ENCODE data around the gene DSTYK. TPM values are rescaled to one million over a fixed set of nuclear protein-coding genes. Genes with fewer than 3 reads are reported as not detected.

Gene DSTYK
- total RNA-seq, 4 donors from 2014 or later, result 15.1 to 18.7 (median 16.2) TPM

DNA sequence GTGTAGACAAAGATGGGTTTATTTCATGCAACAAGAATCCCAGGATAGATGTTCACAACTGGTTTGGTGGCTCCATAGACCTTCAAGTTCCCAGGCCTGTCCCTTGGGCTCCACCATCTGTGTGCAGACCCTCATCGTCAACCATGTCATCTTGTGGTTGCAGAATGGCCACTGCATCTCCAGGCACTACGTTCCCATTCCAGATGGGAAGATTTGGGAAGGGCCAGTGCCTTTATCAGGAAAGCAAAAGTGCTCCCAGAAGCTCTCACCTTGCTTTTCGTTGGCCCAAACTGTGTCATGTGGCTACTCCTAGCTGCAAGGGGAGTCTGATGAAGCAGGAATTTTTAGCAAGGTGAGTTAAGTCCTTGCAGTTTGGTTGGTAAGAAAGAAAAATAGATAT, 29.1 kb upstream of the DSTYK start:
- TF ChIP-seq, protein P1, sequence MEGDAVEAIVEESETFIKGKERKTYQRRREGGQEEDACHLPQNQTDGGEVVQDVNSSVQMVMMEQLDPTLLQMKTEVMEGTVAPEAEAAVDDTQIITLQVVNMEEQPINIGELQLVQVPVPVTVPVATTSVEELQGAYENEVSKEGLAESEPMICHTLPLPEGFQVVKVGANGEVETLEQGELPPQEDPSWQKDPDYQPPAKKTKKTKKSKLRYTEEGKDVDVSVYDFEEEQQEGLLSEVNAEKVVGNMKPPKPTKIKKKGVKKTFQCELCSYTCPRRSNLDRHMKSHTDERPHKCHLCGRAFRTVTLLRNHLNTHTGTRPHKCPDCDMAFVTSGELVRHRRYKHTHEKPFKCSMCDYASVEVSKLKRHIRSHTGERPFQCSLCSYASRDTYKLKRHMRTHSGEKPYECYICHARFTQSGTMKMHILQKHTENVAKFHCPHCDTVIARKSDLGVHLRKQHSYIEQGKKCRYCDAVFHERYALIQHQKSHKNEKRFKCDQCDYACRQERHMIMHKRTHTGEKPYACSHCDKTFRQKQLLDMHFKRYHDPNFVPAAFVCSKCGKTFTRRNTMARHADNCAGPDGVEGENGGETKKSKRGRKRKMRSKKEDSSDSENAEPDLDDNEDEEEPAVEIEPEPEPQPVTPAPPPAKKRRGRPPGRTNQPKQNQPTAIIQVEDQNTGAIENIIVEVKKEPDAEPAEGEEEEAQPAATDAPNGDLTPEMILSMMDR (IDR thresholded peaks at IDR 0.05), result no peak
- TF ChIP-seq POLR2AphosphoS5 (IDR thresholded peaks at IDR 0.05), result no peak
- TF ChIP-seq EP300 (IDR thresholded peaks at IDR 0.05), result no peak
- TF ChIP-seq POLR2A (IDR thresholded peaks at IDR 0.05), result no peak
- WGBS, 2 donors (ENCODE audit: low coverage in 1 of 2), result 93 to 100% methylated on average over 2 of the region's 3 CpGs

DNA sequence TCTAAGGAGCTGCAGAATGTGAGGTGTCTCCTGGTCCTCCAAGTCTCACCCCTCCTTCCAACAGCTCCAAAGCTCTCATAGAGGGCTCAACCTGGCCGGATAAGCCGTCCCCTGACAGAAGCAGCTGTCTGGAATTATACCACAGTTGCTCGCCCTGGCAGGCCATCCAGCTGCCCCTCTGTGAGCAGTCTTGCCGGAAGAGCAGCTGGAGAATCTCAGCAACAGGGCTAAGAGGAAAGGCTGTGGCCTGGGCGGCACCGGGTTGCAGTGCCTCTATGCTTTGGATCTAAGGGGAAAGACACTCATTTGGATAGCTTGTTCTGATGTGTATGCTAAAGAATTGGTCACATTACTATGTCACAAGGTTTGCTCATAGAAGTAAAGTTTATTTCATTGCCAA, 28.6 kb upstream of the DSTYK start:
- WGBS, 2 donors (ENCODE audit: low coverage in 1 of 2), result 65% methylated on average over 2 of the region's 6 CpGs; no CpG with 5 or more reads in 1 of the 2 donors
- ATAC-seq, result no peak
- no peaks in the 10 kb centered on the region for H3K27me3 ChIP-seq
- no peaks in the 10 kb centered on the region for H3K9me3 ChIP-seq
- H3K4me3 ChIP-seq, result no peak overlapping the region
- peaks cover under 1 to 16% (median 10%) of the 10 kb centered on the region in 3 donors for H3K4me1 ChIP-seq
- H3K27ac ChIP-seq, result no peak overlapping the region
- peaks cover 0 to 19% of the 10 kb centered on the region in 2 donors for H3K36me3 ChIP-seq
- TF ChIP-seq POLR2AphosphoS5 (IDR thresholded peaks at IDR 0.05), result no peak

More for the DNA sequence above, 29.1 kb upstream of the DSTYK start:
- Histone ChIP-seq H3K4me3 (no peak overlapping the region), H3K27ac (no peak overlapping the region), H3K4me1 (peaks cover 0 to 12% (median 5%) of the 10 kb centered on the region in 3 donors), H3K9me3 (no peaks in the 10 kb centered on the region), H3K36me3 (peaks cover 0 to 19% of the 10 kb centered on the region in 2 donors), H3K27me3 (no peaks in the 10 kb centered on the region)
- ATAC-seq, result no peak

DNA sequence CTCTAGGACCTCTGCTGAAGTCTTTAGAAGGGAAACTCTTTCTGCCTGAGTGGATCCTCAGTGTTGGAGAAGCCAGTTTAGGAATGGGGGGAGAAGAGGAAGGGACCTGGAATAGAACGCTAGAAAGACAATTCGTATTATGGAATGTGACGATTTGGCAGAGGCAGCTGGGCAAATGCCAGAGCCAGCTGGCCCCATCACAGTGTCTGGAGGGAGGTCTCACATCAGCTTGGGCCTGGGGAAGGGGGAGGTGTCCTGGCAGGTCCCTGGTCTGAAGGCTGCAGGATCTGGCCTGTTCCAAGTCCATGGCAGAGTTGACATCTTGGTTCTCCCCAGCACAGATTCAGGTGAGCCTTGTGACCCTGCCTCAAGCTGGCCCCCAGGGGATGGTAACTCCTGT, 27.6 kb upstream of the DSTYK start:
- Histone ChIP-seq H3K27ac (no peak overlapping the region), H3K4me3 (no peak overlapping the region), H3K27me3 (no peaks in the 10 kb centered on the region), H3K36me3 (peaks cover 0 to 19% of the 10 kb centered on the region in 2 donors), H3K9me3 (no peaks in the 10 kb centered on the region), H3K4me1 (peaks cover 3 to 22% (median 13%) of the 10 kb centered on the region in 3 donors)
- no peak for ATAC-seq
- 40 to 46% methylated on average over 2 to 3 of the region's 3 CpGs for WGBS, 2 donors (ENCODE audit: low coverage in 1 of 2)
- TF ChIP-seq, protein P1 (IDR thresholded peaks at IDR 0.05), result no peak
- TF ChIP-seq EP300 (IDR thresholded peaks at IDR 0.05), result no peak
- no peak for TF ChIP-seq POLR2A (IDR thresholded peaks at IDR 0.05)
- TF ChIP-seq POLR2AphosphoS5 (IDR thresholded peaks at IDR 0.05), result no peak

DNA sequence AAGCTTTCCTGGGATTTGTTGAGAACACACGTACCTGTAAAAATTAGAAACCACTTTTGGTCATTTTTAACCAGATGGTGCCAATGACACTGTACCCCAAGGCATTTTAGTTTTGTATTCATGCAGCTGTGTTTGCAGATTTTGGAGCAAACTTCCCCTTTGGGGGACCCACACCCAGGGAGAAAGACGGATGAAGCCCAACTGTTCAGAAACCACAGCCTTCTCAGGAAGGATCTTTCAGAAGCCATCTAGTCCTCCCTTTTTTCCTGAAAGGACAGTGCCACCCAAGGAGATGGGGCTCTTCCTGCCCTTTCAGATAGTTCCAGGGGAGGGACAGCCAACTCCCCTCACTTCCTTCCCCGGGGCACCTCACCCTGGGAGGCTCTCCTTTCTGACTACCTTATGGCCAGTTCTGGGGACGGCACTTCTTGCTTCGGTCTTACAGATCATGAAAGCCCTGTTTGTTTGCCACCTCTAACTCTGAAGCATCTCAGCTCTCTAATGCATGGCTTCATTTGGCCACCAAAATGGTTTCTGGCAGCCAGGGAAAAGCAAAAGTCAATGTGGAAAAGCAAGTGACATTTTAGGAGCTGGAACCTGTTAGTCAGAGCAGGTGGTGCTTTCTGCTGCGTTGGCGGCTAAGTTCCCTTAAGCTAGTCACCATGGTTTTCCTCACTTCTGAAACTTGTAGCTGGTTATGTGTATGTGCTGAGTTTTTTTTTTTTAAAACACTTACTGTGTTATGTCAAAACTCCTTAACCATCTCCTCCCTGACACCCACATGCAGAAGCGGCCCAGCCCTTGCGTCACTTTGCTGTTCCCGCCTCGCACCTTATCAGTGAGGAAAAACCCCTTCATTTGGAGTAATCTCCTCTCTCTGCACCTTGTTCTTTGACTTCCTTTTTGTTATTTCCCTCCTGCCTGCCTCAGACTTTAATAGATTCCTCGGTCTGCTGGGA, 26.3 kb upstream of the DSTYK start:
- Histone ChIP-seq H3K36me3 (peaks cover 0 to 16% of the 10 kb centered on the region in 2 donors), H3K27ac (no peak overlapping the region), H3K9me3 (no peaks in the 10 kb centered on the region), H3K4me1 (peaks cover 3 to 22% (median 13%) of the 10 kb centered on the region in 3 donors), H3K4me3 (no peak overlapping the region), H3K27me3 (no peaks in the 10 kb centered on the region)
- ATAC-seq, result no peak
- TF ChIP-seq, protein P1 (IDR thresholded peaks at IDR 0.05), result no peak
- TF ChIP-seq POLR2A (IDR thresholded peaks at IDR 0.05) (no peak), POLR2AphosphoS5 (IDR thresholded peaks at IDR 0.05) (no peak), EP300 (IDR thresholded peaks at IDR 0.05) (no peak)
- WGBS, 2 donors (ENCODE audit: low coverage in 1 of 2), result 83 to 87% methylated on average over 8 to 11 of the region's 12 CpGs

DNA sequence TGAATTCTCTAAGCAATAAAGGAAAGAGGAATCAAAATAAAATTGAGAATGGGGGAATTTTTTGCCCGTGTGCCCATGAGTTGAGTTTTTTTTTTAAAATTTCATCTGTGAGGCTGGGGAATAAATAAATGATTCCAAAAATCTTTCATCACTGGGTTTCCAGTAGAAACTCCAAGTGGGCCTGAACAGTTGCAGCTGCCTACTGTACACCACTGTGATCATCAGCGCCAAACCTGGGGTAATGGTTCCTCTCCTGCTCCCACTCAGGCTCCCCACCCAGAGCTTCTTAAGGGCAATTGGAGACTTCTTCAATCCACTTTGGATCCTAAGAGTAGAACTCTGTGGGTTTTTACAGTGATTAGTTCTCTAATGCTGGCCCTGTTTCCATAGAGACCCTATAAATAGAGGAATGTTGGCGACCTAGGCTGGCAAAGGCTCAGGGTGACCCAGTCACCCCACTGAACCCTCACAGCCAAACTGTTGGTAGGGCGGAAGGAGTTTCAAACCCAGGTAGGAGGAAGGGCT, 25.5 kb upstream of the DSTYK start:
- Histone ChIP-seq H3K36me3 (peaks cover 0 to 8% of the 10 kb centered on the region in 2 donors), H3K4me3 (no peak overlapping the region), H3K9me3 (no peaks in the 10 kb centered on the region), H3K27me3 (no peaks in the 10 kb centered on the region), H3K27ac (no peak overlapping the region), H3K4me1 (peaks cover 3 to 22% (median 13%) of the 10 kb centered on the region in 3 donors)
- TF ChIP-seq EP300 (IDR thresholded peaks at IDR 0.05) (no peak), POLR2AphosphoS5 (IDR thresholded peaks at IDR 0.05) (no peak), POLR2A (IDR thresholded peaks at IDR 0.05) (no peak)
- TF ChIP-seq, protein P1 (IDR thresholded peaks at IDR 0.05), result no peak
- no peak for ATAC-seq
- WGBS, 2 donors (ENCODE audit: low coverage in 1 of 2), result 69 to 72% methylated on average over 2 to 4 of the region's 4 CpGs
